ENCODE measurements around the gene HLA-DMB.

DNA sequence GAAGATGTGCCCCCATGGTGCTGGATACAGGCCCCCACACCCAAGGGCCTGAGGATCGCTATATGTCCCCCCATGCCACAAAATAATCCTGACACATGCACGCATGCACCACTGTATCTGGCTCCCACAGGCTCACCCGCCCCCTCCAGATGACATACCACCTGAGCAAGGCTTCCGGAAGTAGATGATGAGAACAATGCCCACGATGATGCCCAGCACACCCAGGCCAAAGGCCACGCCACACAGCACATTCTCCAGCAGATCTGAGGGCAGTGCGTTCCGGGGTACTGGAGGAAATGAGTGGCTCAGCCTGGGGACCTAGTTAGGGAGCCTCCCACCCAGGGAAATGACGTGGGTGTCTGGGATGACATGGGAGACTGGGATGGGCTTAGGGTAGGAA, 8.3 kb upstream of the HLA-DMB start:
- TF ChIP-seq, protein P1, sequence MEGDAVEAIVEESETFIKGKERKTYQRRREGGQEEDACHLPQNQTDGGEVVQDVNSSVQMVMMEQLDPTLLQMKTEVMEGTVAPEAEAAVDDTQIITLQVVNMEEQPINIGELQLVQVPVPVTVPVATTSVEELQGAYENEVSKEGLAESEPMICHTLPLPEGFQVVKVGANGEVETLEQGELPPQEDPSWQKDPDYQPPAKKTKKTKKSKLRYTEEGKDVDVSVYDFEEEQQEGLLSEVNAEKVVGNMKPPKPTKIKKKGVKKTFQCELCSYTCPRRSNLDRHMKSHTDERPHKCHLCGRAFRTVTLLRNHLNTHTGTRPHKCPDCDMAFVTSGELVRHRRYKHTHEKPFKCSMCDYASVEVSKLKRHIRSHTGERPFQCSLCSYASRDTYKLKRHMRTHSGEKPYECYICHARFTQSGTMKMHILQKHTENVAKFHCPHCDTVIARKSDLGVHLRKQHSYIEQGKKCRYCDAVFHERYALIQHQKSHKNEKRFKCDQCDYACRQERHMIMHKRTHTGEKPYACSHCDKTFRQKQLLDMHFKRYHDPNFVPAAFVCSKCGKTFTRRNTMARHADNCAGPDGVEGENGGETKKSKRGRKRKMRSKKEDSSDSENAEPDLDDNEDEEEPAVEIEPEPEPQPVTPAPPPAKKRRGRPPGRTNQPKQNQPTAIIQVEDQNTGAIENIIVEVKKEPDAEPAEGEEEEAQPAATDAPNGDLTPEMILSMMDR (IDR thresholded peaks at IDR 0.05) = no peak
- TF ChIP-seq POLR2AphosphoS5 (IDR thresholded peaks at IDR 0.05; ENCODE audit: insufficient read depth in 1 of 2, low read depth in 1 of 2) (no peak), POLR2A (IDR thresholded peaks at IDR 0.05) (no peak)
